Measurements from ENCODE around the gene QKI. TPM values are rescaled to one million over a fixed set of nuclear protein-coding genes. Genes with fewer than 3 reads are reported as not detected.

Gene QKI
- total RNA-seq, 1 experiment from 2014 or later, result 64.3 TPM

DNA sequence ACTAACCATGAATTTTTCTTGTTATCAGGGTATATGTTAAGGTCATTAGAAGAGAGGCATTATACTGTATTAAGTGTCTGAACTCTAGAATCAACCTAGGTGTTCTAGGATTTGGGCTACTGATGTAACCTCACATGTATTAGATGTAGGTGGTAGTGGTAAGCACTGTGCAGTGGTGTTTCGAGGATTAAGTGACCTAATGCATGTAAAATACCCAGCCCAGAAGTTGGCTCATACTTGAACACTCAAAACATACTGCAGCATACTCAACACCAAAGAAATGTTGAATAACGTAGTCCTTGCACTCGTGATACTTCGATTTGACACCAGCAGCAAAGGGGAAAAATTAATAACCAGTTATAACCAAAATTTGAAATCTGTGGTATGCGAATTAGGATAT, 48.7 kb downstream of the QKI start:
- Histone ChIP-seq H3K4me2 (ENCODE audit: low read length) (no peak overlapping the region), H3K36me3 (ENCODE audit: low read depth, low read length) (no peaks in the 10 kb centered on the region; the same call in 1 of the 2 replicates), H3K4me3 (ENCODE audit: low read length) (no peak overlapping the region), H2AFZ (ENCODE audit: low read length) (no peak overlapping the region), H4K20me1 (ENCODE audit: low read length) (peaks cover 14% of the 10 kb centered on the region; the same call in 1 of the 2 replicates), H3K9me2 (replicated peaks; ENCODE audit: low read length) (no peaks in the 10 kb centered on the region), H3K27ac (ENCODE audit: low read length) (no peak overlapping the region), H3K9ac (ENCODE audit: low read length) (no peak overlapping the region), H3K79me2 (ENCODE audit: low read length) (peaks cover 96% of the 10 kb centered on the region), H3K27me3 (ENCODE audit: low read length) (no peaks in the 10 kb centered on the region), H3K9me3 (ENCODE audit: low read length) (no peaks in the 10 kb centered on the region), H3K4me1 (ENCODE audit: insufficient read depth, low read length) (no peaks in the 10 kb centered on the region), H3F3A (ENCODE audit: low read length, unreplicated experiment) (no peaks in the 10 kb centered on the region)
- intact Hi-C loops (cut with micrococcal nuclease), result no loop called here
- CTCF ChIA-PET, result no interaction called here
- BruUV-seq (replicated peaks), result no TSS peak
- POLR2A ChIA-PET (ENCODE audit: unreplicated experiment), result no interaction called here
- ATAC-seq (no peak), DNase-seq (no peak)
- TF ChIP-seq EZH2 (IDR thresholded peaks at IDR 0.05; ENCODE audit: low read length, unreplicated experiment), result no peak
- no peak for TF ChIP-seq EZH2phosphoT487 (IDR thresholded peaks at IDR 0.05; ENCODE audit: borderline replicate concordance, low read length)
- TF ChIP-seq, protein P1, sequence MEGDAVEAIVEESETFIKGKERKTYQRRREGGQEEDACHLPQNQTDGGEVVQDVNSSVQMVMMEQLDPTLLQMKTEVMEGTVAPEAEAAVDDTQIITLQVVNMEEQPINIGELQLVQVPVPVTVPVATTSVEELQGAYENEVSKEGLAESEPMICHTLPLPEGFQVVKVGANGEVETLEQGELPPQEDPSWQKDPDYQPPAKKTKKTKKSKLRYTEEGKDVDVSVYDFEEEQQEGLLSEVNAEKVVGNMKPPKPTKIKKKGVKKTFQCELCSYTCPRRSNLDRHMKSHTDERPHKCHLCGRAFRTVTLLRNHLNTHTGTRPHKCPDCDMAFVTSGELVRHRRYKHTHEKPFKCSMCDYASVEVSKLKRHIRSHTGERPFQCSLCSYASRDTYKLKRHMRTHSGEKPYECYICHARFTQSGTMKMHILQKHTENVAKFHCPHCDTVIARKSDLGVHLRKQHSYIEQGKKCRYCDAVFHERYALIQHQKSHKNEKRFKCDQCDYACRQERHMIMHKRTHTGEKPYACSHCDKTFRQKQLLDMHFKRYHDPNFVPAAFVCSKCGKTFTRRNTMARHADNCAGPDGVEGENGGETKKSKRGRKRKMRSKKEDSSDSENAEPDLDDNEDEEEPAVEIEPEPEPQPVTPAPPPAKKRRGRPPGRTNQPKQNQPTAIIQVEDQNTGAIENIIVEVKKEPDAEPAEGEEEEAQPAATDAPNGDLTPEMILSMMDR (conservative IDR thresholded peaks at IDR 0.05; ENCODE audit: low read depth, low read length), result no peak

DNA sequence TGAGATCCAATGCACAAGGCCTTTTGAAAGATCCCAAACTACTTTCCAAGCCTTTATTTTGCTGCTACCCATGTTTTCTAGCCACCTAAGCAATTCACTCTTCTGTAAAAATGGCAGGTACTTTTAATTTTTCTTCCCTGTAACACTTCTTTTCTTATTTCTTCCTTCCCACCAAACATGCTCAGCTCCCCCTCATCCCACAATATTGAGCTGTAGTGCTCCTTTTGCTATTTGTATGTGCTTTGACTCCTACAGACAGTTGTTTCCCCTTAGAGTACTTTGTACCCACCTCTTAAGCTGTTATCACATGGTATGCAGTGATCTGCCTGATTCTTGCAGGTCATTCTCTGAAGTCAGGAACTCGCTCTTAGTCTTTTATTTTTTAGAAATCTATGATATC, 49.3 kb downstream of the QKI start:
- Histone ChIP-seq H3K27me3 (ENCODE audit: low read length) (no peaks in the 10 kb centered on the region), H3K4me2 (ENCODE audit: low read length) (no peak overlapping the region), H3K27ac (ENCODE audit: low read length) (no peak overlapping the region), H3F3A (ENCODE audit: low read length, unreplicated experiment) (no peaks in the 10 kb centered on the region), H3K9ac (ENCODE audit: low read length) (no peak overlapping the region), H4K20me1 (ENCODE audit: low read length) (peaks cover 14% of the 10 kb centered on the region; the same call in 1 of the 2 replicates), H3K9me2 (replicated peaks; ENCODE audit: low read length) (no peaks in the 10 kb centered on the region), H3K79me2 (ENCODE audit: low read length) (peaks cover 96% of the 10 kb centered on the region), H3K4me1 (ENCODE audit: insufficient read depth, low read length) (no peaks in the 10 kb centered on the region), H3K36me3 (ENCODE audit: low read depth, low read length) (no peaks in the 10 kb centered on the region), H3K4me3 (ENCODE audit: low read length) (no peak overlapping the region), H2AFZ (ENCODE audit: low read length) (no peak overlapping the region), H3K9me3 (ENCODE audit: low read length) (no peaks in the 10 kb centered on the region)
- intact Hi-C loops (cut with micrococcal nuclease), result no loop called here
- no TSS peak for BruUV-seq (replicated peaks)
- ATAC-seq (no peak), DNase-seq (no peak)
- CTCF ChIA-PET, result no interaction called here
- POLR2A ChIA-PET (ENCODE audit: unreplicated experiment), result no interaction called here
- no peak for TF ChIP-seq EZH2 (IDR thresholded peaks at IDR 0.05; ENCODE audit: low read length, unreplicated experiment)
- TF ChIP-seq, protein P1 (conservative IDR thresholded peaks at IDR 0.05; ENCODE audit: low read depth, low read length), result no peak
- TF ChIP-seq EZH2phosphoT487 (IDR thresholded peaks at IDR 0.05; ENCODE audit: borderline replicate concordance, low read length), result no peak

DNA sequence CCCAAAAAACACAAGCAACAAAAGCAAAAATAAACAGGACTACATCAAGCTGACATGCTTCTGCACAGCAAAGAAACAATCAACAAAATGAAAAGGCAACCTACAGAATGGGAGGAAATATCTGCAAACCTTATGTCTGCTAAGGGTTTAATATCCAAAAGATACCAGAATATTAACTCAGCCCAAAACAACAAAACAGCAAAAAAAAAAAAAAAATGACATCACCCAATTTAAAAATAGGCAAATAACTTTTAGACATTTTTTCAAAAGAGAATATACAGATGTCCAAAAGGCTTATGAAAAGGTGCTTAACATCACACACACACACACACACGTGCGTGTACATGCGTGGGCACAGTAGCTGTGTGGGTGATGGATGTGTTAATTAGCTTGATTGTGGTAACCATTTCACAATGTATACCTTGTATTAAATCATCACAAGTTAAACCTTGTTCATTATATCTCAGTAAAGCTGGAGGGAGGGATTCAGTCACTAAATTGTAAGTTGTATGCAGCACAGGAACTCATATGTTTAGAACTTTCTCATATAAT, 52.4 kb downstream of the QKI start:
- TF ChIP-seq, protein P1 (conservative IDR thresholded peaks at IDR 0.05; ENCODE audit: low read depth, low read length), result no peak
- TF ChIP-seq EZH2 (IDR thresholded peaks at IDR 0.05; ENCODE audit: low read length, unreplicated experiment) (no peak), EZH2phosphoT487 (IDR thresholded peaks at IDR 0.05; ENCODE audit: borderline replicate concordance, low read length) (no peak)
- CTCF ChIA-PET, result no interaction called here

More for the DNA sequence above, 52.4 kb downstream of the QKI start:
- no peak for DNase-seq
- Histone ChIP-seq H3K4me3 (ENCODE audit: low read length) (no peak overlapping the region), H3K27me3 (ENCODE audit: low read length) (no peaks in the 10 kb centered on the region), H4K20me1 (ENCODE audit: low read length) (0 out of 2 replicates have a peak, but pooled peaks cover 5% of the 10 kb centered on the region), H3K79me2 (ENCODE audit: low read length) (peaks cover 96% of the 10 kb centered on the region), H3K9ac (ENCODE audit: low read length) (no peak overlapping the region), H3K9me3 (ENCODE audit: low read length) (no peaks in the 10 kb centered on the region), H3K4me1 (ENCODE audit: insufficient read depth, low read length) (no peaks in the 10 kb centered on the region), H3K9me2 (replicated peaks; ENCODE audit: low read length) (no peaks in the 10 kb centered on the region), H3K27ac (ENCODE audit: low read length) (no peak overlapping the region), H3F3A (ENCODE audit: low read length, unreplicated experiment) (no peaks in the 10 kb centered on the region), H2AFZ (ENCODE audit: low read length) (no peak overlapping the region), H3K4me2 (ENCODE audit: low read length) (no peak overlapping the region), H3K36me3 (ENCODE audit: low read depth, low read length) (no peaks in the 10 kb centered on the region)
- BruUV-seq (replicated peaks), result no TSS peak
- POLR2A ChIA-PET (ENCODE audit: unreplicated experiment), result no interaction called here
- no peak for ATAC-seq
- intact Hi-C loops (cut with micrococcal nuclease), result no loop called here

All from PC-3 (cell line).